Esophagus muscularis mucosa (tissue), 4 donors: ENCODE data around the gene RELCH. TPM values are rescaled to one million over a fixed set of nuclear protein-coding genes. Genes with fewer than 3 reads are reported as not detected.

Experiments
- DNase-seq: peaks from one replicate; pipeline ENCODE4 v3.0.0-alpha.2; 2017; ENCODE audit errors: extremely low spot score
- H3K27ac ChIP-seq, 4 donors: fragments of 200-600 bp; sonication (generic); replicated peaks in 1 of 4; 1 replicate in 3 of 4; 2 replicates in 1 of 4; pipeline ENCODE4 v1.5.1; 2016 to 2019; ENCODE audit warnings: mild to moderate bottlenecking in 1 of 4
- H3K27me3 ChIP-seq, 4 donors: fragments of 200-600 bp; sonication (generic); one replicate each; pipeline versions ENCODE4 v1.5.1 to v1.6.0; 2016 to 2019
- H3K36me3 ChIP-seq, 4 donors: fragments of 200-600 bp; sonication (generic); one replicate each; pipeline ENCODE4 v1.5.1; 2016 to 2019
- H3K4me1 ChIP-seq, 4 donors: fragments of 200-600 bp; sonication (generic); one replicate each; pipeline ENCODE4 v1.5.1; 2016 to 2019
- H3K4me3 ChIP-seq, 4 donors: fragments of 200-600 bp; sonication (generic); 1 replicate in 2 of 4; 2 replicates in 2 of 4; pipeline ENCODE4 v1.5.1; 2016 to 2019; ENCODE audit warnings: mild to moderate bottlenecking in 4 of 4, moderate library complexity in 1 of 4
- H3K9me3 ChIP-seq, 4 donors: fragments of 200-600 bp; sonication (generic); 1 replicate in 3 of 4; 2 replicates in 1 of 4; pipeline ENCODE4 v1.5.1; 2016 to 2019
- EP300 ChIP-seq: sonication (generic); formaldehyde crosslinking; IDR thresholded peaks from one replicate; pipeline ENCODE4 v1.6.1; 2017; ENCODE audit warnings: antibody characterized with exemption
- POLR2A ChIP-seq: fragments of 450-650 bp; IDR thresholded peaks from one replicate; pipeline ENCODE4 v1.6.1; 2017; ENCODE audit warnings: antibody characterized with exemption, moderate library complexity, mild to moderate bottlenecking, low read depth
- POLR2AphosphoS5 ChIP-seq, 2 donors: sonication (generic); formaldehyde crosslinking; IDR thresholded peaks; one replicate each; pipeline ENCODE4 v1.6.1; 2017; ENCODE audit warnings: antibody characterized with exemption in 2 of 2
- WGBS: methylation state at CpG from one replicate; pipeline ENCODE4 v1.1.5; 2018; 5-methylcytosine and 5-hydroxymethylcytosine counted together
- intact Hi-C: fragments of 100-400 bp; cut with DNase I; formaldehyde crosslinking; loops from one replicate; pipeline ENCODE4 v1.15.1; 2023
- total RNA-seq, 4 donors: library from RNA; depleted of rRNA; stranded (reverse); fragments of >200 nt; gene quantifications; one replicate each; pipeline versions ENCODE4 v1.1.0 to v1.2.1, GENCODE V29; 2016
- TF ChIP-seq, protein P1 (sequence below), 3 experiments: fragments of 200-600 bp in 2 of 3; fragments of 450-650 bp in 1 of 3; sonication (generic) in 2 of 3; IDR thresholded peaks; one replicate each; pipeline ENCODE4 v1.5.1; 2017 to 2019; ENCODE audit warnings: antibody characterized with exemption in 3 of 3, mild to moderate bottlenecking in 2 of 3, moderate library complexity in 1 of 3

RELCH gene
- total RNA-seq, 4 donors from 2014 or later: 15.9 to 17.9 (median 17.5) TPM

DNA sequence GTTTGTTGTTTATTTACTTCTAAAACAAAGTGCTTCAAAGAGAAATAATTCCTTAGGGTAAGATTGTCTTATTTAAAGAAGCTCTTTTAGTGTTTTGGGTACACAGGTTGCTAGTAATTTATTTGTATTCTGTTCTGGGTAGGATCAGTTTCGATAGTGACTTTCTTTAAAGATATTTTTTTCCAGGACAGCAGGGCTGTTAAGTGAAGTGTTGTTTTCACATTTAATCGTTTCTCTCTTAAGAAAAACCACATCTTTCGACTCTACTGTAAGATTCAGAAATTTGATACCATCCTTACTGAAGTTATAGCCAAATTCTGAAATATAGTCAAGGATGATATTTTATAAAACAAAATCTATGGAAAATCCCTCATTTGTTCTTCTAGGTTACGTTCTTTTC lies 155.8 kb downstream of the RELCH start:
- no peaks in the 10 kb centered on the region for H3K36me3 ChIP-seq
- no peaks in the 10 kb centered on the region for H3K27me3 ChIP-seq
- H3K9me3 ChIP-seq: no peaks in the 10 kb centered on the region
- H3K4me3 ChIP-seq: no peak overlapping the region
- no peak overlapping the region for H3K27ac ChIP-seq
- 81% methylated on average over 4 of the region's 4 CpGs for WGBS
- no peaks in the 10 kb centered on the region for H3K4me1 ChIP-seq
- no peak for DNase-seq
- TF ChIP-seq POLR2AphosphoS5 (IDR thresholded peaks at IDR 0.05) (no peak), POLR2A (no peak), EP300 (no peak)
- TF ChIP-seq, protein P1, sequence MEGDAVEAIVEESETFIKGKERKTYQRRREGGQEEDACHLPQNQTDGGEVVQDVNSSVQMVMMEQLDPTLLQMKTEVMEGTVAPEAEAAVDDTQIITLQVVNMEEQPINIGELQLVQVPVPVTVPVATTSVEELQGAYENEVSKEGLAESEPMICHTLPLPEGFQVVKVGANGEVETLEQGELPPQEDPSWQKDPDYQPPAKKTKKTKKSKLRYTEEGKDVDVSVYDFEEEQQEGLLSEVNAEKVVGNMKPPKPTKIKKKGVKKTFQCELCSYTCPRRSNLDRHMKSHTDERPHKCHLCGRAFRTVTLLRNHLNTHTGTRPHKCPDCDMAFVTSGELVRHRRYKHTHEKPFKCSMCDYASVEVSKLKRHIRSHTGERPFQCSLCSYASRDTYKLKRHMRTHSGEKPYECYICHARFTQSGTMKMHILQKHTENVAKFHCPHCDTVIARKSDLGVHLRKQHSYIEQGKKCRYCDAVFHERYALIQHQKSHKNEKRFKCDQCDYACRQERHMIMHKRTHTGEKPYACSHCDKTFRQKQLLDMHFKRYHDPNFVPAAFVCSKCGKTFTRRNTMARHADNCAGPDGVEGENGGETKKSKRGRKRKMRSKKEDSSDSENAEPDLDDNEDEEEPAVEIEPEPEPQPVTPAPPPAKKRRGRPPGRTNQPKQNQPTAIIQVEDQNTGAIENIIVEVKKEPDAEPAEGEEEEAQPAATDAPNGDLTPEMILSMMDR (IDR thresholded peaks at IDR 0.05): no peak
- intact Hi-C loops: no loop called here

DNA sequence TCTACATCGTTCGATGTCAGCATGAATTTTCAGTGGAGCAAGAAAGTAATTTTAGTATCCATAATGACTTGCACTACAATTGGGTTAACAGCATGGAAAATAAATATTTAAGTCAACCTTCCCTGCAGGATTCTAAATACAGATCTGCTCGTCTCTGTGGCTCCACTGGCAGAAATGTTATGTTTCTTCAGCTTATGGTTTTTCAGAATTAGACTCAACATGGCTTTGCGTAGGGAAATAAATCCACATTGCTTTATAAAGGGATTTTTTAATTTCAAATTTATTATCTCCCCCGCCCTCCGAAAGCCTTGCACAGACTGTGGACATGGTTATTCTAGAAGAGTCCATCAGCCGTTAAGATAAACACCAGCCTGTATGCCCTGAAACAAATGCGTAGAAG lies 156.3 kb downstream of the RELCH start:
- TF ChIP-seq, protein P1 (IDR thresholded peaks at IDR 0.05): no peak
- TF ChIP-seq EP300: no peak
- no peak for TF ChIP-seq POLR2AphosphoS5 (IDR thresholded peaks at IDR 0.05)
- no peak for TF ChIP-seq POLR2A
- WGBS: 71% methylated on average over 8 of the region's 8 CpGs
- intact Hi-C loops: no loop called here

DNA sequence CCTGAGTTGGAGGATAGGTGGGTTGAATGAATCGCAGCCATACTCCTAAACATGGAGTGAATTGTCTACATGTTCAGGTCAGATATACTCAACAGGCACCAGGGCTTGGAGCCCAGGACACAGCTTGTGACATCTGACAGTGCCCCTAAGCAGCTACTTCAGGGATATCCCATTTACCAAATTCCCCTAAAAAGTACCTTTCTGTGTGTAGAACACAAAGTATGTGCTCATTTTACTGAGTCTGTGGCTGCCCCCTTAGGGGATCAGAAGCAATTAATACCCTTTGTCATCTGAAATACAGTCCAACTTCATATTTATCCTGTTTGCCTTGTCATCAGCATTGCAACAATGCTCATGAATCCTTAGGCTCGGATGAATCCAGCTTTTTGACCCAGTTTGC lies 158.9 kb downstream of the RELCH start:
- TF ChIP-seq, protein P1 (IDR thresholded peaks at IDR 0.05): no peak
- TF ChIP-seq POLR2A (no peak), EP300 (no peak), POLR2AphosphoS5 (IDR thresholded peaks at IDR 0.05) (no peak)
- no peaks in the 10 kb centered on the region for H3K9me3 ChIP-seq
- no peak for DNase-seq
- no peaks in the 10 kb centered on the region for H3K27me3 ChIP-seq
- H3K36me3 ChIP-seq: no peaks in the 10 kb centered on the region
- intact Hi-C loops: no loop called here
- no peak overlapping the region for H3K4me3 ChIP-seq
- H3K4me1 ChIP-seq: no peaks in the 10 kb centered on the region
- H3K27ac ChIP-seq: no peak overlapping the region
- 93% methylated on average over 2 of the region's 2 CpGs for WGBS

More for the DNA sequence above, 156.3 kb downstream of the RELCH start:
- Histone ChIP-seq H3K27me3 (no peaks in the 10 kb centered on the region), H3K27ac (no peak overlapping the region), H3K4me3 (no peak overlapping the region), H3K36me3 (no peaks in the 10 kb centered on the region), H3K9me3 (no peaks in the 10 kb centered on the region), H3K4me1 (no peaks in the 10 kb centered on the region)
- DNase-seq: no peak

DNA sequence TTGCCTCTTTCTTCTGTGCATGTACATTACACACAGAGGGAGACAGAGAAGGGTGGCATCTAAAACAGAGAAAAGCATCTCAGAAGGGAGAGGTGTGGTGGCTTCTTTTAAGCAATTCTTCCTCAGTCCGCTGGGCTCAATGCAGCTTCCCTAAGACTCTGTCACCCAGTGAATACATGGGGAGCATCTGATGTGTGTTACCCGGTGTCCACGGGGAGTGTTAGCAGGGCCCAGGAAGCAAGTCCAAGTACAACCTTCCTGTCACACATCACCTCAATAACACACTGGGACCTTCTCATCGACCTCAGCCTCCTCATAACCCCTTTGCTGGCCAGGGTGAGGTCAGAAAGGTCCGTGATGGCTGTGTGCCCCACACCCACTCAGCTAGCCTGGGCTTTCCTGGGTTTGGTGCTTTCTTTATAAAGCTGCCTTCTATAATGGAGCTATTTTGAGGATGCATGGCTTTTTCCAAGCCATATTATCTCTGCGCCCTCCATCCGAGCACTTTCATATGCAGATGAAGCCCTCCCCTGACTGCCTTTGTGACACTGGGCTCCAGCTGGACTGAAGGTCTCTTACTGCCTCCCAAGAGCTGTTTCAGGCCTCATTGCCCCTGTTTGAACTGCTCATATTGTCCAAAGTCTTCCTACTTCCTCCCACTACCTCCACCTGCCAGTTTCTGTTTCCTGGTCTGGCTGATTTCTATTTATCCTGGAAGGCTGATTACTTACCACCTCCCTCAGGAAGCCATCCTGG lies 159.5 kb downstream of the RELCH start:
- no peaks in the 10 kb centered on the region for H3K9me3 ChIP-seq
- intact Hi-C loops: no loop called here
- WGBS: 89% methylated on average over 4 of the region's 7 CpGs
- H3K27me3 ChIP-seq: no peaks in the 10 kb centered on the region
- H3K27ac ChIP-seq: no peak overlapping the region
- TF ChIP-seq EP300 (no peak), POLR2A (no peak), POLR2AphosphoS5 (IDR thresholded peaks at IDR 0.05) (no peak)
- TF ChIP-seq, protein P1 (IDR thresholded peaks at IDR 0.05): no peak
- no peak overlapping the region for H3K4me3 ChIP-seq
- no peaks in the 10 kb centered on the region for H3K36me3 ChIP-seq
- no peaks in the 10 kb centered on the region for H3K4me1 ChIP-seq
- no peak for DNase-seq

GRCh38 chr18:62347089-62347506 lies 160.0 kb downstream of the RELCH start:
- no peak for DNase-seq
- Histone ChIP-seq H3K4me1 (no peaks in the 10 kb centered on the region), H3K4me3 (no peak overlapping the region), H3K36me3 (no peaks in the 10 kb centered on the region), H3K27ac (no peak overlapping the region), H3K27me3 (no peaks in the 10 kb centered on the region), H3K9me3 (no peaks in the 10 kb centered on the region)
- no peak for TF ChIP-seq POLR2A
- TF ChIP-seq EP300: no peak
- TF ChIP-seq POLR2AphosphoS5 (IDR thresholded peaks at IDR 0.05): no peak
- TF ChIP-seq, protein P1 (IDR thresholded peaks at IDR 0.05): no peak
- WGBS: 63% methylated on average over 6 of the region's 6 CpGs
- intact Hi-C loops: no loop called here
